ENCODE data around the gene DCLK1. TPM values are rescaled to one million over a fixed set of nuclear protein-coding genes. Genes with fewer than 3 reads are reported as not detected.
"Not testable (repeated sequence)": the region's sequence is repeated elsewhere in the genome, so short reads cannot be mapped to it uniquely, and the experiment has no call there.

The DCLK1 gene
- total RNA-seq, 2 experiments from 2014 or later: not detected

DNA sequence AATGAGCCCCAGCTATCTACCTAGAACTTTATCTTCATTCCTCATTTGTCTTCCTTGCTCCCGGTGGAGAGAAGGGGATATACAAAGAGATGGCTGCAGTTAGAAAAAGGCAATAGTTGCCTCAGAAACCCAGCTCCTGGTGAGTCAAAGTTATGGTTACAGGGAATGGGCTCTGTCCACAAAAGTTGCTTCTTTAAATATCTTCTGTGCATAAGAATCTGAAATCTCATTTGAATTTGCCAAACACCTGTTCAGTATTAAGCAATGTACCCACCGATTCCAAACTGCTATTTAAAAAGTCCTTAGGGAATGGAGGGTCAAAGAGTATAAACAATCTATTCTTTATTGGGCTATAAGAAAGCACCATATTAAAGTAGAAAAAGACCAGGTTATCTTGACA is 48.4 kb downstream of the DCLK1 start:
- H3K36me3 Mint-ChIP-seq (ENCODE audit: low read depth): no peaks in the 10 kb centered on the region
- TF ChIP-seq, protein P1, sequence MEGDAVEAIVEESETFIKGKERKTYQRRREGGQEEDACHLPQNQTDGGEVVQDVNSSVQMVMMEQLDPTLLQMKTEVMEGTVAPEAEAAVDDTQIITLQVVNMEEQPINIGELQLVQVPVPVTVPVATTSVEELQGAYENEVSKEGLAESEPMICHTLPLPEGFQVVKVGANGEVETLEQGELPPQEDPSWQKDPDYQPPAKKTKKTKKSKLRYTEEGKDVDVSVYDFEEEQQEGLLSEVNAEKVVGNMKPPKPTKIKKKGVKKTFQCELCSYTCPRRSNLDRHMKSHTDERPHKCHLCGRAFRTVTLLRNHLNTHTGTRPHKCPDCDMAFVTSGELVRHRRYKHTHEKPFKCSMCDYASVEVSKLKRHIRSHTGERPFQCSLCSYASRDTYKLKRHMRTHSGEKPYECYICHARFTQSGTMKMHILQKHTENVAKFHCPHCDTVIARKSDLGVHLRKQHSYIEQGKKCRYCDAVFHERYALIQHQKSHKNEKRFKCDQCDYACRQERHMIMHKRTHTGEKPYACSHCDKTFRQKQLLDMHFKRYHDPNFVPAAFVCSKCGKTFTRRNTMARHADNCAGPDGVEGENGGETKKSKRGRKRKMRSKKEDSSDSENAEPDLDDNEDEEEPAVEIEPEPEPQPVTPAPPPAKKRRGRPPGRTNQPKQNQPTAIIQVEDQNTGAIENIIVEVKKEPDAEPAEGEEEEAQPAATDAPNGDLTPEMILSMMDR (IDR thresholded peaks at IDR 0.05): no peak
- H3K9me3 Mint-ChIP-seq: no peaks in the 10 kb centered on the region
- no peak for ATAC-seq
- H3K4me1 Mint-ChIP-seq (ENCODE audit: low read depth): no peaks in the 10 kb centered on the region
- no peaks in the 10 kb centered on the region for H3K27me3 Mint-ChIP-seq
- no peak overlapping the region for H3K27ac Mint-ChIP-seq
- intact Hi-C loops (cut with micrococcal nuclease): no loop called here
- H3K4me3 Mint-ChIP-seq: no peak overlapping the region
- POLR2A ChIA-PET: no interaction called here
- CTCF ChIA-PET: no interaction called here
- no peak for DNase-seq

DNA sequence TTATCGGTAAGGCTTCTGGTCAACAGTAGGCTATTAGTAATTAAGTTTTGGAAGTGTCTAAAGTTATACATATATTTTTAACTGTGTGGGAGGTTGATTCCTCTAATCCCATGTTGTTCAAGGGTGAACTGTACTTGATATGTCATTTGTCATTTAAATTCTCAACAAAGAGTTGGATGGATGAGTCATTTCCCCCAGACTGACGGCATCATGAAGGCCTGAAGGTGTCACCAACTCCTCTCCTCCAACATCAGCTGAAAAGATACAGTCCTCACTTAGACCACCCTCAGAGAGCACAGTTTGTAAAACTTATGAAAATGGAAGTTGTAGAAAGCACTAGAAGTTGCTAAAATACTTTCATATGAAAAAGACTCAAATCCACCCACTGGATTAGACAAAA is 48.8 kb downstream of the DCLK1 start:
- no peak for ATAC-seq
- TF ChIP-seq, protein P1 (IDR thresholded peaks at IDR 0.05): no peak
- no peaks in the 10 kb centered on the region for H3K36me3 Mint-ChIP-seq (ENCODE audit: low read depth)
- intact Hi-C loops (cut with micrococcal nuclease): no loop called here
- no peak overlapping the region for H3K4me3 Mint-ChIP-seq
- DNase-seq: no peak
- ChIA-PET CTCF (no interaction called here), POLR2A (no interaction called here)
- no peaks in the 10 kb centered on the region for H3K9me3 Mint-ChIP-seq
- no peaks in the 10 kb centered on the region for H3K27me3 Mint-ChIP-seq
- no peak overlapping the region for H3K27ac Mint-ChIP-seq
- H3K4me1 Mint-ChIP-seq (ENCODE audit: low read depth): no peaks in the 10 kb centered on the region

DNA sequence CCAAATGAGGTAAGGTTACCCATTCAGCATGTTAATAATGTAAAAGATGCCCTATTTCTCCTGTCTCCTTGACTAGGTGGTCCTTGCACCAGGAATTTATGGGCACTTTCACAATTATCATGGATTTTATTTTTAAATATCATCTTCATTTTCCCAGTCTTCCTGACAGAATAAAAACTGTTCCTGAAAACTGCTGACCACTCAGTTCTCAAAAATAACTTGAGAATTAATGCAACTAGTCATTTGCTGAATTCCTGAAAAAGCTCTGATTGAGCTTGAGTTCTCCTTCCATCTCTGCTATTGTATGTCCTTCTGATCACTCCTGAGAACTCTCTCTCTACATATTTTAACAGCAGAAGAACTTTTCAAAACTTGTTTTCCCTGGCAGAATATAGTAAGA is 55.0 kb downstream of the DCLK1 start:
- H3K4me1 Mint-ChIP-seq (ENCODE audit: low read depth): no peaks in the 10 kb centered on the region
- no peak for DNase-seq
- TF ChIP-seq, protein P1 (IDR thresholded peaks at IDR 0.05): no peak
- ChIA-PET CTCF (no interaction called here), POLR2A (no interaction called here)
- intact Hi-C loops (cut with micrococcal nuclease): no loop called here
- H3K9me3 Mint-ChIP-seq: no peaks in the 10 kb centered on the region
- ATAC-seq: no peak
- no peak overlapping the region for H3K27ac Mint-ChIP-seq
- no peaks in the 10 kb centered on the region for H3K36me3 Mint-ChIP-seq (ENCODE audit: low read depth)
- H3K4me3 Mint-ChIP-seq: no peak overlapping the region
- H3K27me3 Mint-ChIP-seq: no peaks in the 10 kb centered on the region

DNA sequence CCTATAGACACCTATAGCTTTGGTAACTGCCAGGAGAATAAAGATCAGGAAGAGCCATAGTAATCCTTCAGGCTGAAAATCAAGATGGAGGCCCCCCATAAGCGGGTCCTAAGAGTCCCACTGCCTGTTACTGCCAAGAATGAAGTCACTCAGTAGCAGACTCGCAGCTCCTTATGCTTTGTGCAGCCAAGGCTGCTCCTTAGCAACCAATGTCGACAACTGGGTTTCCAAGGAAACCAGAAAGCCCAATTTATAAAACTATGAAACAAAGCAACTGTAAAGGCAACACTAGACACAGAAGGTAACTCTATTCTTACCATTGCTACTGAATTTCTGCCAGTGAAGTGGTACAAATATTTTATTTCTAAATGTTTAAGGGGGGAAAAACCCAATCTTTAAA is 56.5 kb downstream of the DCLK1 start:
- DNase-seq (no peak), ATAC-seq (no peak)
- H3K4me3 Mint-ChIP-seq: no peak overlapping the region
- H3K27me3 Mint-ChIP-seq: no peaks in the 10 kb centered on the region
- no peaks in the 10 kb centered on the region for H3K9me3 Mint-ChIP-seq
- H3K4me1 Mint-ChIP-seq (ENCODE audit: low read depth): no peaks in the 10 kb centered on the region
- intact Hi-C loops (cut with micrococcal nuclease): no loop called here
- H3K27ac Mint-ChIP-seq: no peak overlapping the region
- ChIA-PET CTCF (no interaction called here), POLR2A (no interaction called here)
- TF ChIP-seq, protein P1 (IDR thresholded peaks at IDR 0.05): no peak
- H3K36me3 Mint-ChIP-seq (ENCODE audit: low read depth): no peaks in the 10 kb centered on the region

DNA sequence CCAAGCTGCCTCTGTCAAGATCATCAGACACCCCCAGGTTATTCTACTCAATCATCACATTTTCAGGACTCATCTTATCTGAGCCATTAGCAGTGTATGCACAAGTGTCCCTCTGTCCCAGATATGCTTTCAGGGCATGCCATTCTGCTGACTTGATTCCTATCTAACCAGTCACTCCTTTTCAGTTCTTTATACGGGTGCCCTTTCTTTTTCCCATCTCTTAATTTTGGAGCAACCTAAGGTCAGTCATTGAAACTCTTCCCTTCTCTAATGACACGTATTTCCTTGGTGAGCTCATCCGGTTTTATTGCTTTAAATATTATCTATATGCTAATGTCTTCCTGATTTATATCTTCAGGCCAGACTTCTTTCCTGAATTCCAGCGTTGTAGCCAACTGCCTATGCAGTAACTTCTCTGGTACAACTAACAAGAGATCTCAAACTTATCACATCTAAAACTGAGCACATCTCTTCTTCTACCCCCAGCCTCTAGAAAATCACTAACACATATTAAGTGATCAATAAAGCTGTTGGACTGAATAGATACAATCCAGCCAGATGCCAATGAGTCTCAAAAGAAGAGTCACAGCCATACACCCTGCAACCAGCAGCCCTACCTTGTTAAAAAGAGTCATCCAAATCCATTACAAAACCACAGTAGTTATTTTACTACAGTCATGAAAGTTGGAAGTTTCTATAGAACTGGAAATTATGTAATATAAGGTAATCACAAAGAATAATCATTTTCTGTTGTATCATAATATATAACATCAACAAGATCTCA is 58.8 kb downstream of the DCLK1 start:
- intact Hi-C loops (cut with micrococcal nuclease): no loop called here
- no peak overlapping the region for H3K4me3 Mint-ChIP-seq
- TF ChIP-seq, protein P1 (IDR thresholded peaks at IDR 0.05): no peak
- H3K9me3 Mint-ChIP-seq: no peaks in the 10 kb centered on the region
- no peaks in the 10 kb centered on the region for H3K4me1 Mint-ChIP-seq (ENCODE audit: low read depth)
- no peak overlapping the region for H3K27ac Mint-ChIP-seq
- CTCF ChIA-PET: no interaction called here
- ATAC-seq (no peak), DNase-seq (no peak)
- POLR2A ChIA-PET: no interaction called here
- H3K27me3 Mint-ChIP-seq: no peaks in the 10 kb centered on the region
- no peaks in the 10 kb centered on the region for H3K36me3 Mint-ChIP-seq (ENCODE audit: low read depth)

DNA sequence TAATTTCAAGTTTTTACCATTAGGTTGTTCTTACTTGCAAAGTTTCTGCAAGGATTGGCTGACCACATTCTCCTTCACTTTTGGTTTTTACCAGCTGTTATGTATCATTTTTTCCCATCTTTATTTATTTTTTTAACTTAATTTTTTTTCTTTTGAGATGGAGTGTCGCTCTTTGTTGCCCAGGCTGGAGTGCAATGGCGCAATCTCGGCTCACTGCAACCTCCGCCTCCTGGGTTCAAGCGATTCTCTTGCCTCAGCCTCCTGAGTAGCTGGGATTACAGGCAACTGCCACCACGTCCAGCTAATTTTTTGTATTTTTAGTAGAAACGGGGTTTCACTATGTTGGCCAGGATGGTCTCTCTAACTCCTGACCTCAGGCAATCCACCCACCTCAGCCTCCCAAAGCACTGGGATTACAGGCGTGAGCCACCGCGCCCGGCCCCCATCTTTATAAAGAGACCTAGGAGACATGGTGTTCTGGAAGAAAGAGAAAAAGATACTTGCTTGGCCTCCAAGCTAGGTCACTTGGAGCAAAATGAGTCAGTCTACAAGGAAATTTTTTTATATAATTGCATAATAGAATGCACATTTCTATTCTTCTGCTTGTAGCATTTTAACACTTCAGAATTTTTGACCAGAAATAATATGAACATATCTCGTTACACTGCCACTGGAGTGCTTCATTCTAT is 60.5 kb downstream of the DCLK1 start:
- POLR2A ChIA-PET; H3K4me1 Mint-ChIP-seq (ENCODE audit: low read depth); DNase-seq; ATAC-seq; H3K27me3 Mint-ChIP-seq; H3K27ac Mint-ChIP-seq; intact Hi-C loops (cut with micrococcal nuclease); H3K9me3 Mint-ChIP-seq; CTCF ChIA-PET; H3K4me3 Mint-ChIP-seq; H3K36me3 Mint-ChIP-seq (ENCODE audit: low read depth): not testable (repeated sequence)

Measured in activated CD8-positive, alpha-beta T cell treated with anti-CD3 and anti-CD28 coated beads for 36 hours (primary cell).